ENCODE results near the gene NEK7.

DNA sequence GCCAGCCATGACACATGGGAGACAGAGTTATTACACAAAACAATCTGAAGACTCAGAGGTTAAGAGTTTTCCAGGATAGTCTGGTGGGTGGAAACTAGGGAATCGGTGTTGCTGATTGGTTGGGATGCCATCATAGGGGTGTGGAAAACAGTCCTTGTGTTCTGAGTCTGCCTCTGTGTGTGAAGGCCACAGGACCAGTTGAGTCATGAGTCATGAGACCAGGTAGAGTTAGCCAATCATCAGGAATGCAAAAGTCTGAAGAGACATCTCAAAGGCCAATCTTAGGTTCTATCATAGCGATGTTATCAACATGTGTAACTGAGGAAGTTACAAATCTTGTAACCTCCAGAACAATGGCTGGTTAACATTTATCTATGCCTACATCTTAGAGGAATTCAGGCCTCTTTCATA, 49.7 kb upstream of the NEK7 start:
- TF ChIP-seq POLR2AphosphoS5 (IDR thresholded peaks at IDR 0.05) (no peak), EZH2 (IDR thresholded peaks at IDR 0.05; ENCODE audit: borderline replicate concordance, insufficient read depth, low read length, poor library complexity, severe bottlenecking) (no peak), TAF1 (IDR thresholded peaks at IDR 0.05; ENCODE audit: low read depth) (no peak), MXI1 (conservative IDR thresholded peaks at IDR 0.05; ENCODE audit: poor library complexity, severe bottlenecking) (no peak), RAD21 (conservative IDR thresholded peaks at IDR 0.05) (no peak)
- TF ChIP-seq, protein P1, sequence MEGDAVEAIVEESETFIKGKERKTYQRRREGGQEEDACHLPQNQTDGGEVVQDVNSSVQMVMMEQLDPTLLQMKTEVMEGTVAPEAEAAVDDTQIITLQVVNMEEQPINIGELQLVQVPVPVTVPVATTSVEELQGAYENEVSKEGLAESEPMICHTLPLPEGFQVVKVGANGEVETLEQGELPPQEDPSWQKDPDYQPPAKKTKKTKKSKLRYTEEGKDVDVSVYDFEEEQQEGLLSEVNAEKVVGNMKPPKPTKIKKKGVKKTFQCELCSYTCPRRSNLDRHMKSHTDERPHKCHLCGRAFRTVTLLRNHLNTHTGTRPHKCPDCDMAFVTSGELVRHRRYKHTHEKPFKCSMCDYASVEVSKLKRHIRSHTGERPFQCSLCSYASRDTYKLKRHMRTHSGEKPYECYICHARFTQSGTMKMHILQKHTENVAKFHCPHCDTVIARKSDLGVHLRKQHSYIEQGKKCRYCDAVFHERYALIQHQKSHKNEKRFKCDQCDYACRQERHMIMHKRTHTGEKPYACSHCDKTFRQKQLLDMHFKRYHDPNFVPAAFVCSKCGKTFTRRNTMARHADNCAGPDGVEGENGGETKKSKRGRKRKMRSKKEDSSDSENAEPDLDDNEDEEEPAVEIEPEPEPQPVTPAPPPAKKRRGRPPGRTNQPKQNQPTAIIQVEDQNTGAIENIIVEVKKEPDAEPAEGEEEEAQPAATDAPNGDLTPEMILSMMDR (IDR thresholded peaks at IDR 0.05; ENCODE audit: poor library complexity, severe bottlenecking), result no peak
- TF ChIP-seq, protein P2, sequence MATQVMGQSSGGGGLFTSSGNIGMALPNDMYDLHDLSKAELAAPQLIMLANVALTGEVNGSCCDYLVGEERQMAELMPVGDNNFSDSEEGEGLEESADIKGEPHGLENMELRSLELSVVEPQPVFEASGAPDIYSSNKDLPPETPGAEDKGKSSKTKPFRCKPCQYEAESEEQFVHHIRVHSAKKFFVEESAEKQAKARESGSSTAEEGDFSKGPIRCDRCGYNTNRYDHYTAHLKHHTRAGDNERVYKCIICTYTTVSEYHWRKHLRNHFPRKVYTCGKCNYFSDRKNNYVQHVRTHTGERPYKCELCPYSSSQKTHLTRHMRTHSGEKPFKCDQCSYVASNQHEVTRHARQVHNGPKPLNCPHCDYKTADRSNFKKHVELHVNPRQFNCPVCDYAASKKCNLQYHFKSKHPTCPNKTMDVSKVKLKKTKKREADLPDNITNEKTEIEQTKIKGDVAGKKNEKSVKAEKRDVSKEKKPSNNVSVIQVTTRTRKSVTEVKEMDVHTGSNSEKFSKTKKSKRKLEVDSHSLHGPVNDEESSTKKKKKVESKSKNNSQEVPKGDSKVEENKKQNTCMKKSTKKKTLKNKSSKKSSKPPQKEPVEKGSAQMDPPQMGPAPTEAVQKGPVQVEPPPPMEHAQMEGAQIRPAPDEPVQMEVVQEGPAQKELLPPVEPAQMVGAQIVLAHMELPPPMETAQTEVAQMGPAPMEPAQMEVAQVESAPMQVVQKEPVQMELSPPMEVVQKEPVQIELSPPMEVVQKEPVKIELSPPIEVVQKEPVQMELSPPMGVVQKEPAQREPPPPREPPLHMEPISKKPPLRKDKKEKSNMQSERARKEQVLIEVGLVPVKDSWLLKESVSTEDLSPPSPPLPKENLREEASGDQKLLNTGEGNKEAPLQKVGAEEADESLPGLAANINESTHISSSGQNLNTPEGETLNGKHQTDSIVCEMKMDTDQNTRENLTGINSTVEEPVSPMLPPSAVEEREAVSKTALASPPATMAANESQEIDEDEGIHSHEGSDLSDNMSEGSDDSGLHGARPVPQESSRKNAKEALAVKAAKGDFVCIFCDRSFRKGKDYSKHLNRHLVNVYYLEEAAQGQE (IDR thresholded peaks at IDR 0.05; ENCODE audit: borderline replicate concordance), result no peak

Data from neural cell (in vitro differentiated cells).